HepG2 (cell line): ENCODE data around the gene PIP4K2B. TPM values are rescaled to one million over a fixed set of nuclear protein-coding genes. Genes with fewer than 3 reads are reported as not detected.

Source experiments
- AKAP8 ChIP-seq: sonication (generic); formaldehyde crosslinking; IDR thresholded peaks from 2 replicates; pipeline ENCODE4 v1.5.1; 2020; ENCODE audit warnings: mild to moderate bottlenecking, missing genetic modification reagents
- ATF7 ChIP-seq, 2 experiments: fragments of 450-650 bp in 1 of 2; sonication (generic) in 1 of 2; formaldehyde crosslinking in 1 of 2; IDR thresholded peaks; 2 replicates each; pipeline versions ENCODE4 v1.4.0 to v1.6.1; 2016 to 2020; ENCODE audit warnings: antibody characterized with exemption in 1 of 2, mild to moderate bottlenecking in 1 of 2, missing genetic modification reagents in 1 of 2
- BHLHE40 ChIP-seq: IDR thresholded peaks from 2 replicates; pipeline ENCODE4 v1.6.1; 2011; ENCODE audit warnings: low read length, improper control_type of control experiment
- ESRRA ChIP-seq: sonication (generic); formaldehyde crosslinking; IDR thresholded peaks from 2 replicates; pipeline ENCODE4 v1.5.1; 2020; ENCODE audit warnings: mild to moderate bottlenecking, low read depth, missing genetic modification reagents
- GABPB1 ChIP-seq: IDR thresholded peaks from 2 replicates; pipeline ENCODE4 v1.6.1; 2016; ENCODE audit warnings: mild to moderate bottlenecking, missing genetic modification reagents, moderate library complexity, missing compliant biosample characterization
- HCFC1 ChIP-seq: fragments of 150-350 bp; IDR thresholded peaks from 2 replicates; pipeline ENCODE4 v1.6.1; 2014; ENCODE audit warnings: low read depth, low read length
- HINFP ChIP-seq: sonication (generic); formaldehyde crosslinking; IDR thresholded peaks from 2 replicates; pipeline ENCODE4 v1.4.0; 2020; ENCODE audit warnings: low read depth, mild to moderate bottlenecking, missing genetic modification reagents
- IKZF4 ChIP-seq: sonication (generic); formaldehyde crosslinking; IDR thresholded peaks from 2 replicates; pipeline ENCODE4 v1.5.1; 2020; ENCODE audit warnings: borderline replicate concordance, mild to moderate bottlenecking, low read depth, missing genetic modification reagents; ENCODE audit errors: not compliant biosample characterization
- MNT ChIP-seq: fragments of 450-650 bp; IDR thresholded peaks from 2 replicates; pipeline ENCODE4 v1.6.1; 2016
- NAIF1 ChIP-seq: sonication (generic); formaldehyde crosslinking; IDR thresholded peaks from 2 replicates; pipeline ENCODE4 v1.5.0; 2020; ENCODE audit warnings: mild to moderate bottlenecking, missing genetic modification reagents, borderline replicate concordance
- ONECUT2 ChIP-seq: sonication (generic); formaldehyde crosslinking; IDR thresholded peaks from 2 replicates; pipeline ENCODE4 v1.4.0; 2020; ENCODE audit warnings: missing genetic modification reagents
- RAD21 ChIP-seq: fragments of 450-650 bp; formaldehyde crosslinking; IDR thresholded peaks from 2 replicates; pipeline ENCODE4 v1.5.0; 2020; ENCODE audit warnings: mild to moderate bottlenecking
- SNAPC2 ChIP-seq: sonication (generic); formaldehyde crosslinking; IDR thresholded peaks from 2 replicates; pipeline ENCODE4 v1.8.1; 2022; ENCODE audit warnings: mild to moderate bottlenecking, missing genetic modification reagents
- SRY ChIP-seq: sonication (generic); formaldehyde crosslinking; IDR thresholded peaks from 2 replicates; pipeline ENCODE4 v1.8.0; 2022; ENCODE audit warnings: mild to moderate bottlenecking, missing genetic modification reagents
- ZBTB2 ChIP-seq: sonication (generic); formaldehyde crosslinking; IDR thresholded peaks from 2 replicates; pipeline ENCODE4 v1.8.0; 2022; ENCODE audit warnings: low read depth, missing genetic modification reagents
- ZFYVE20 ChIP-seq: sonication (generic); formaldehyde crosslinking; IDR thresholded peaks from 2 replicates; pipeline ENCODE4 v1.8.0; 2023; ENCODE audit warnings: low read depth, mild to moderate bottlenecking, moderate library complexity, missing genetic modification reagents, borderline replicate concordance
- ZNF235 ChIP-seq: sonication (generic); formaldehyde crosslinking; IDR thresholded peaks from 2 replicates; pipeline ENCODE4 v1.8.1; 2023; ENCODE audit warnings: mild to moderate bottlenecking, missing genetic modification reagents, borderline replicate concordance
- ZNF30 ChIP-seq: sonication (generic); formaldehyde crosslinking; IDR thresholded peaks from 2 replicates; pipeline ENCODE4 v1.5.0; 2020; ENCODE audit warnings: mild to moderate bottlenecking, missing genetic modification reagents
- ZNF333 ChIP-seq: sonication (generic); formaldehyde crosslinking; IDR thresholded peaks from 2 replicates; pipeline ENCODE4 v1.4.0; 2020; ENCODE audit warnings: mild to moderate bottlenecking, missing genetic modification reagents, borderline replicate concordance
- ZNF589 ChIP-seq: sonication (generic); formaldehyde crosslinking; conservative IDR thresholded peaks from 2 replicates; pipeline ENCODE4 v1.8.0; 2022; ENCODE audit warnings: mild to moderate bottlenecking, moderate library complexity, missing genetic modification reagents
- ZNF891 ChIP-seq: sonication (generic); formaldehyde crosslinking; IDR thresholded peaks from 2 replicates; pipeline ENCODE4 v1.5.0; 2020; ENCODE audit warnings: mild to moderate bottlenecking, missing genetic modification reagents
- polyA plus RNA-seq, 8 experiments: library from polyadenylated mRNA; depleted of rRNA in 3 of 8; stranded (reverse) in 7 of 8; unstranded in 1 of 8; fragments of >200 nt; fragmentation: Illumina TruSeq in 4 of 8; extraction: Trizol in 4 of 8; gene quantifications; 2 replicates each; pipeline versions ENCODE4 v1.2.1 to v1.2.3, GENCODE V29; 2011 to 2016; ENCODE audit warnings: low read depth in 4 of 8, missing spikeins in 1 of 8, mixed read lengths in 1 of 8; ENCODE audit not compliant: insufficient read depth in 1 of 8
- total RNA-seq, 5 experiments: library from RNA; depleted of rRNA; stranded (reverse); fragments of >200 nt; fragmentation: Illumina TruSeq; extraction: Trizol; gene quantifications; 2 replicates each; pipeline ENCODE4 v1.2.3, GENCODE V29; 2016; ENCODE audit warnings: low read depth in 1 of 5
- TF ChIP-seq, protein P1 (sequence below): sonication (generic); formaldehyde crosslinking; IDR thresholded peaks from 2 replicates; pipeline ENCODE4 v1.4.0; 2020; ENCODE audit warnings: low read depth, mild to moderate bottlenecking, missing genetic modification reagents
- TF ChIP-seq, protein P2 (sequence below): IDR thresholded peaks from 2 replicates; pipeline ENCODE4 v1.6.1; 2016

PIP4K2B gene
- total and polyA plus RNA-seq, 2 of the 13 experiments (the other 11 are each of a cell fraction or from before 2014, with no cell fraction given), result 20.4 to 54.0 TPM

GRCh38 chr17:38799501-38800236 lies at the start of gene PIP4K2B (continued):
- TF ChIP-seq MNT (peak; percentile 68), ZFYVE20 (CRISPR knock-in tag) (no peak), IKZF4 (no peak), NAIF1 (no peak; the same call in 1 of the 2 replicates), HINFP (CRISPR knock-in tag) (peak; percentile 52; the same call in 1 of the 2 replicates), HCFC1 (peak; percentile 62), SNAPC2 (peak; percentile 73; the same call in 1 of the 2 replicates), BHLHE40 (peak; percentile 98), ZNF891 (CRISPR knock-in tag) (no peak), GABPB1 (CRISPR knock-in tag) (peak; percentile 93), ONECUT2 (CRISPR knock-in tag) (no peak), ESRRA (CRISPR knock-in tag) (no peak), ZNF30 (CRISPR knock-in tag) (no peak), ZNF235 (no peak), ZNF333 (CRISPR knock-in tag) (no peak), RAD21 (CRISPR knock-in tag) (peak; percentile 61), AKAP8 (no peak; the same call in 1 of the 2 replicates), ZBTB2 (peak; percentile 97), SRY (CRISPR knock-in tag) (no peak), ATF7 (IDR thresholded peaks at IDR 0.05) (peak; percentile 81), ATF7 (CRISPR knock-in tag; IDR thresholded peaks at IDR 0.05) (peak; percentile 50; the same call in 1 of the 2 replicates), ZNF589 (CRISPR knock-in tag) (0 out of 2 replicates have a peak, but pooled peaks have one; percentile 23)
- TF ChIP-seq, protein P1, sequence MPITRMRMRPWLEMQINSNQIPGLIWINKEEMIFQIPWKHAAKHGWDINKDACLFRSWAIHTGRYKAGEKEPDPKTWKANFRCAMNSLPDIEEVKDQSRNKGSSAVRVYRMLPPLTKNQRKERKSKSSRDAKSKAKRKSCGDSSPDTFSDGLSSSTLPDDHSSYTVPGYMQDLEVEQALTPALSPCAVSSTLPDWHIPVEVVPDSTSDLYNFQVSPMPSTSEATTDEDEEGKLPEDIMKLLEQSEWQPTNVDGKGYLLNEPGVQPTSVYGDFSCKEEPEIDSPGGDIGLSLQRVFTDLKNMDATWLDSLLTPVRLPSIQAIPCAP, result 0 out of 2 replicates have a peak, but pooled peaks have one; percentile 33
- TF ChIP-seq, protein P2, sequence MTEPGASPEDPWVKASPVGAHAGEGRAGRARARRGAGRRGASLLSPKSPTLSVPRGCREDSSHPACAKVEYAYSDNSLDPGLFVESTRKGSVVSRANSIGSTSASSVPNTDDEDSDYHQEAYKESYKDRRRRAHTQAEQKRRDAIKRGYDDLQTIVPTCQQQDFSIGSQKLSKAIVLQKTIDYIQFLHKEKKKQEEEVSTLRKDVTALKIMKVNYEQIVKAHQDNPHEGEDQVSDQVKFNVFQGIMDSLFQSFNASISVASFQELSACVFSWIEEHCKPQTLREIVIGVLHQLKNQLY, result peak; percentile 26; the same call in 1 of the 2 replicates
